ENCODE results near the gene DRGX.
A peak's percentile ranks its signal among the peaks of the same experiment; 100 is the strongest.

DRGX gene

GRCh38 chr10:49407552-49408137 lies 11.8 kb upstream of the DRGX start:
- peak; percentile 58 for DNase-seq

GRCh38 chr10:49407151-49407550 lies 11.3 kb upstream of the DRGX start:
- no peak for DNase-seq

- DNase-seq, result no peak
Observed at GRCh38 chr10:49404321-49404878, 8.5 kb upstream of the DRGX start.

GRCh38 chr10:49403363-49403762 lies 7.5 kb upstream of the DRGX start:
- no peak for DNase-seq

- no peak for DNase-seq
Observed at GRCh38 chr10:49400365-49400764, 4.5 kb upstream of the DRGX start.

- no peak for DNase-seq
Observed at GRCh38 chr10:49398986-49399385, 3.1 kb upstream of the DRGX start.

GRCh38 chr10:49398000-49398861 lies 2.3 kb upstream of the DRGX start:
- DNase-seq, result no peak

GRCh38 chr10:49397036-49397999 lies 1.4 kb upstream of the DRGX start:
- no peak for DNase-seq

GRCh38 chr10:49396666-49396999 lies 744 bp upstream of the DRGX start:
- DNase-seq, result no peak

- no peak for DNase-seq
Observed at GRCh38 chr10:49394933-49395740, 752 bp downstream of the DRGX start.

- DNase-seq, result no peak
Observed at GRCh38 chr10:49393757-49394156, 2.1 kb downstream of the DRGX start.

GRCh38 chr10:49393301-49393700 lies 2.6 kb downstream of the DRGX start:
- no peak for DNase-seq

- DNase-seq, result no peak
Observed at GRCh38 chr10:49389361-49389933, 6.4 kb downstream of the DRGX start.

- DNase-seq, result no peak
Observed at GRCh38 chr10:49388161-49388560, 7.7 kb downstream of the DRGX start.

- DNase-seq, result peak; percentile 98
Observed at GRCh38 chr10:49387071-49387470, 8.8 kb downstream of the DRGX start.

- DNase-seq, result no peak
Observed at GRCh38 chr10:49385939-49386922, 9.7 kb downstream of the DRGX start.

- no peak for DNase-seq
Observed at GRCh38 chr10:49384268-49384953, 11.5 kb downstream of the DRGX start.

- DNase-seq, result no peak
Observed at GRCh38 chr10:49383853-49384252, 12.0 kb downstream of the DRGX start.

- DNase-seq, result no peak
Observed at GRCh38 chr10:49382826-49383225, 13.1 kb downstream of the DRGX start.

GRCh38 chr10:49382226-49382625 lies 13.7 kb downstream of the DRGX start:
- DNase-seq, result no peak
